HepG2 (cell line): ENCODE data around the gene CLEC16A. TPM values are rescaled to one million over a fixed set of nuclear protein-coding genes. Genes with fewer than 3 reads are reported as not detected.

Experiments
- ATAC-seq: fragments of 200-7000 bp; cut with Tn5 transposase; 3 replicates; pipeline ENCODE4 v1.9.1; 2020; ENCODE audit warnings: mild to moderate bottlenecking, moderate library complexity
- BruUV-seq: library from RNA; stranded (reverse); fragments of 400-500 nt; replicated peaks from 2 replicates; lab custom pipeline; 2021; lab: Mats Ljungman, UMichigan
- CTCF ChIA-PET: fragments of 300-600 bp; formaldehyde crosslinking; extraction: SDS; loops from one replicate; lab custom pipeline; 2021; ENCODE audit warnings: low total read pairs, inconsistent platforms, low intra/inter-chr PET ratio; lab: Yijun Ruan, JAX
- POLR2A ChIA-PET: fragments of 350-600 bp; sonication (Branson Sonifier 250); formaldehyde crosslinking; loops from one replicate; lab custom pipeline; 2020; ENCODE audit warnings: antibody characterized with exemption, inconsistent platforms; lab: Yijun Ruan, JAX
- DNase-seq: peaks from one replicate; pipeline ENCODE4 v3.0.0-alpha.2; 2015; ENCODE audit warnings: low spot score
- FAIRE-seq: peaks from 3 replicates; lab custom pipeline; 2011; peaks lifted over from hg19 to GRCh38; lab: Jason Lieb, UNC
- H2AFZ ChIP-seq: one replicate; pipeline ENCODE4 v1.6.1; 2011; ENCODE audit warnings: low read length, inconsistent platforms
- H3K27ac ChIP-seq: fragments of 300-600 bp; 3 replicates; pipeline ENCODE4 v1.8.0; 2011; ENCODE audit warnings: mixed run types, mild to moderate bottlenecking, mixed read lengths, low read length, inconsistent platforms; ENCODE audit not compliant: insufficient read depth; ENCODE audit errors: extremely low read length
- H3K27me3 ChIP-seq, 2 experiments: fragments of 200-600 bp in 1 of 2; 2 replicates in 1 of 2; 3 replicates in 1 of 2; pipeline versions ENCODE4 v1.6.0 to v1.8.0; 2011; ENCODE audit warnings: low read length in 2 of 2, mild to moderate bottlenecking in 2 of 2, moderate library complexity in 2 of 2, inconsistent platforms in 1 of 2; ENCODE audit not compliant: insufficient read depth in 2 of 2, control insufficient read depth in 1 of 2
- H3K36me3 ChIP-seq, 2 experiments: fragments of 200-600 bp in 1 of 2; replicated peaks in 1 of 2; 2 replicates in 1 of 2; 3 replicates in 1 of 2; pipeline versions ENCODE4 v1.5.1 to v1.8.0; 2011; ENCODE audit warnings: low read length in 2 of 2, inconsistent platforms in 1 of 2; ENCODE audit not compliant: insufficient read depth in 2 of 2, control insufficient read depth in 1 of 2
- H3K4me1 ChIP-seq: 2 replicates; pipeline ENCODE4 v1.5.1; 2012; ENCODE audit warnings: low read length, inconsistent platforms; ENCODE audit not compliant: insufficient read depth
- H3K4me2 ChIP-seq: 2 replicates; pipeline ENCODE4 v1.6.0; 2011; ENCODE audit warnings: low read depth, low read length, inconsistent platforms
- H3K4me3 ChIP-seq, 3 experiments: fragments of 200-600 bp in 1 of 3; sonication (generic), shearing (Covaris generic) in 1 of 3; replicated peaks in 1 of 3; 2 replicates each; pipeline ENCODE4 v1.5.1; 2011 to 2016; ENCODE audit warnings: low read length in 3 of 3, inconsistent platforms in 2 of 3, low read depth in 2 of 3, mild to moderate bottlenecking in 2 of 3, control low read depth in 1 of 3, mixed read lengths in 1 of 3; ENCODE audit not compliant: insufficient read depth in 1 of 3
- H3K79me2 ChIP-seq: one replicate; pipeline ENCODE4 v1.6.1; 2011; ENCODE audit warnings: low read length, inconsistent platforms; ENCODE audit not compliant: insufficient read depth
- H3K9ac ChIP-seq: 2 replicates; pipeline ENCODE4 v1.6.0; 2011; ENCODE audit warnings: mild to moderate bottlenecking, low read depth, low read length, inconsistent platforms; ENCODE audit not compliant: insufficient read depth
- H3K9me3 ChIP-seq: 2 replicates; pipeline ENCODE4 v1.5.1; 2012; ENCODE audit warnings: mild to moderate bottlenecking, low read length
- H4K20me1 ChIP-seq: 2 replicates; pipeline ENCODE4 v1.6.0; 2011; ENCODE audit warnings: inconsistent platforms, mild to moderate bottlenecking, low read length, moderate library complexity; ENCODE audit not compliant: insufficient read depth
- CTCF ChIP-seq: sonication (generic); formaldehyde crosslinking; IDR thresholded peaks from 2 replicates; pipeline ENCODE4 v1.5.0; 2020; ENCODE audit warnings: mild to moderate bottlenecking, missing genetic modification reagents, moderate library complexity
- GTF2F1 ChIP-seq: fragments of 150-350 bp; IDR thresholded peaks from 2 replicates; pipeline ENCODE4 v1.6.1; 2014; ENCODE audit warnings: low read length
- HIC2 ChIP-seq: sonication (generic); formaldehyde crosslinking; IDR thresholded peaks from 2 replicates; pipeline ENCODE4 v1.9.0; 2022; ENCODE audit warnings: low read depth, missing genetic modification reagents
- HMG20B ChIP-seq: conservative IDR thresholded peaks from 2 replicates; pipeline ENCODE4 v1.6.1; 2016; ENCODE audit warnings: missing genetic modification reagents, missing compliant biosample characterization
- HOXD1 ChIP-seq: sonication (generic); formaldehyde crosslinking; IDR thresholded peaks from 2 replicates; pipeline ENCODE4 v1.5.0; 2020; ENCODE audit warnings: missing genetic modification reagents
- KLF13 ChIP-seq: sonication (generic); formaldehyde crosslinking; IDR thresholded peaks from 2 replicates; pipeline ENCODE4 v1.4.0; 2020; ENCODE audit warnings: mild to moderate bottlenecking, missing genetic modification reagents
- MEF2D ChIP-seq: sonication (generic); formaldehyde crosslinking; IDR thresholded peaks from 2 replicates; pipeline ENCODE4 v1.5.1; 2020; ENCODE audit warnings: mild to moderate bottlenecking, missing genetic modification reagents
- NFKBIZ ChIP-seq: IDR thresholded peaks from 2 replicates; pipeline ENCODE4 v1.6.1; 2018; ENCODE audit warnings: missing genetic modification reagents, missing compliant biosample characterization
- PAX8 ChIP-seq: sonication (generic); formaldehyde crosslinking; IDR thresholded peaks from 2 replicates; pipeline ENCODE4 v1.8.0; 2022; ENCODE audit warnings: mild to moderate bottlenecking, missing genetic modification reagents, borderline replicate concordance
- SALL1 ChIP-seq: sonication (generic); formaldehyde crosslinking; IDR thresholded peaks from 2 replicates; pipeline ENCODE4 v1.8.0; 2022; ENCODE audit warnings: mild to moderate bottlenecking, missing genetic modification reagents
- SCMH1 ChIP-seq: sonication (generic); formaldehyde crosslinking; IDR thresholded peaks from 2 replicates; pipeline ENCODE4 v1.9.0; 2021; ENCODE audit warnings: missing genetic modification reagents, mild to moderate bottlenecking, borderline replicate concordance
- SMC3 ChIP-seq: IDR thresholded peaks from 2 replicates; pipeline ENCODE4 v1.6.1; 2011; ENCODE audit warnings: low read length, improper control_type of control experiment
- SNAPC2 ChIP-seq: sonication (generic); formaldehyde crosslinking; IDR thresholded peaks from 2 replicates; pipeline ENCODE4 v1.8.1; 2022; ENCODE audit warnings: mild to moderate bottlenecking, missing genetic modification reagents
- ZFP41 ChIP-seq: sonication (generic); formaldehyde crosslinking; IDR thresholded peaks from 2 replicates; pipeline ENCODE4 v1.4.0; 2020; ENCODE audit warnings: mild to moderate bottlenecking, missing genetic modification reagents, borderline replicate concordance
- ZNF264 ChIP-seq: sonication (generic); formaldehyde crosslinking; IDR thresholded peaks from 2 replicates; pipeline ENCODE4 v1.4.0; 2020; ENCODE audit warnings: missing genetic modification reagents
- ZNF329 ChIP-seq: sonication (generic); formaldehyde crosslinking; IDR thresholded peaks from 2 replicates; pipeline ENCODE4 v1.9.0; 2021; ENCODE audit warnings: low read depth, mild to moderate bottlenecking, missing genetic modification reagents
- ZNF567 ChIP-seq: sonication (generic); formaldehyde crosslinking; IDR thresholded peaks from 2 replicates; pipeline ENCODE4 v1.8.1; 2023; ENCODE audit warnings: mild to moderate bottlenecking, missing genetic modification reagents, borderline replicate concordance
- WGBS: methylation state at CpG from one replicate; pipeline ENCODE4 v1.1.6; 2017; ENCODE audit warnings: low lambda C conversion rate; 5-methylcytosine and 5-hydroxymethylcytosine counted together
- in situ Hi-C: cut with HindIII; loops from 2 replicates; pipeline ENCODE4 v1.10.0; 2017; ENCODE audit warnings: low pct_unique_long_range_greater_than_20kb; ENCODE audit not compliant: extremely low pct_ligation_motif_present
- intact Hi-C: fragments of 100-400 bp; cut with micrococcal nuclease; formaldehyde crosslinking; loops from one replicate; pipeline ENCODE4 v1.10.0; 2022; ENCODE audit not compliant: unreplicated experiment
- polyA plus RNA-seq, 8 experiments: library from polyadenylated mRNA; depleted of rRNA in 3 of 8; stranded (reverse) in 7 of 8; unstranded in 1 of 8; fragments of >200 nt; fragmentation: Illumina TruSeq in 4 of 8; extraction: Trizol in 4 of 8; gene quantifications; 2 replicates each; pipeline versions ENCODE4 v1.2.1 to v1.2.3, GENCODE V29; 2011 to 2016; ENCODE audit warnings: low read depth in 4 of 8, missing spikeins in 1 of 8, mixed read lengths in 1 of 8; ENCODE audit not compliant: insufficient read depth in 1 of 8
- total RNA-seq, 5 experiments: library from RNA; depleted of rRNA; stranded (reverse); fragments of >200 nt; fragmentation: Illumina TruSeq; extraction: Trizol; gene quantifications; 2 replicates each; pipeline ENCODE4 v1.2.3, GENCODE V29; 2016; ENCODE audit warnings: low read depth in 1 of 5
- TF ChIP-seq, protein P1 (sequence below): IDR thresholded peaks from 2 replicates; pipeline ENCODE4 v1.6.1; 2016; ENCODE audit warnings: control low read depth

CLEC16A gene
- total and polyA plus RNA-seq, 2 of the 13 experiments (the other 11 are each of a cell fraction or from before 2014, with no cell fraction given): 8.5 to 10.3 TPM

DNA sequence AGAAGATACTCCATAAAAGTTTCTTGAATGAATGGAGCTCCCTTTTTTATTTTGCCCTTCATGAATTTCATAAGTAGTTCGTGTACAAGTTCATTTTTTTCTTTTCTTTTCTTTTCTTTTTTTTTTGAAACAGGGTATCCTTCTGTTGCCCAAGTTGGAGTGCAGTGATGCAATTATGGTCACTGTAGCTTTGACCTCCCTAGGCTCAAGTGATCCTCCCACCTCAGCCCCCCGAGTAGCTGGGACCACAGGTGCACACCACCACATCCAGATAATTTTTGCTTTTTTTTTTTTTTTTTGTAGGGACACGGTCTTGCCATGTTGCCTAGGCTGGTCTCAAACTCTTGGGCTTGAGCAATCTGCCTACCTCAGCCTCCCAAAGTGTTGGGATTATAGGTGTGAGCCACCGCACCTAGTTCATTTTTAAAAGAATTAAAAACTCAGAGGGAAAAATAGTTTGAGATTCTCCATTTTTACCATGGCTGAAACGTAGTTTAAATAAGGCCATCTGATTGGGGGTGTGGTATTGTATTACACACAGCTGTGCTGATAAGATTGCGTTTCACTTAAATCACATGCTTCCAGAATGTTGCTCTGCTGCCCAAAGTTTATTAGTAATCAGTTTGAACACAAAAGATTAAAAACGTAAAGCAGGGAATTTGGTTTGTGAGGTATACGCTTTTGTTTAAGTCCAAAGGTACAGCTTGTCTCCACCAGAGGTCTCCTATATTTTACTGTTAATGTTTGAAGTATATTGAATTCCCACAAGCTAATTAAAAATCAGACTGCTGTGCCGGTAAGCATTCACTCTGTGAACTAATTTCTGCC, 157.5 kb downstream of the CLEC16A start (continued):
- TF ChIP-seq ZNF329 (CRISPR knock-in tag) (no peak), HMG20B (CRISPR knock-in tag) (no peak), NFKBIZ (CRISPR knock-in tag) (no peak), GTF2F1 (0 out of 2 replicates have a peak, but pooled peaks have one; percentile 12), SCMH1 (CRISPR knock-in tag) (no peak)

GRCh38 chr16:11102523-11102898, 158.1 kb downstream of the CLEC16A start:
- Histone ChIP-seq H3K36me3 (no peaks in the 10 kb centered on the region), H3K9me3 (no peaks in the 10 kb centered on the region), H4K20me1 (no peaks in the 10 kb centered on the region), H3K79me2 (no peaks in the 10 kb centered on the region), H3K27me3 (no peaks in the 10 kb centered on the region), H3K4me1 (peaks cover 37% of the 10 kb centered on the region), H3K4me3 (no peak overlapping the region), H3K4me2 (peak overlapping the region; percentile 40; the same call in 1 of the 2 replicates), H2AFZ (no peak overlapping the region), H3K27ac (no peak overlapping the region), H3K9ac (no peak overlapping the region)
- DNase-seq: no peak
- 45% methylated on average over 3 of the region's 3 CpGs for WGBS
- ChIA-PET POLR2A (interaction anchor here (2.1 kb wide), 1 partner anchor 153 kb away, joined by 10 read pairs; the partner anchor contains the start of gene SOCS1), CTCF (no interaction called here)
- in situ Hi-C loops (no loop called here), intact Hi-C loops (loop anchor here (2.0 kb wide), 1 partner anchor 254 kb away; no protein-coding TSS in a partner anchor)
- ATAC-seq: peak; percentile 23
- no peak for FAIRE-seq
- no TSS peak for BruUV-seq
- TF ChIP-seq, protein P1, sequence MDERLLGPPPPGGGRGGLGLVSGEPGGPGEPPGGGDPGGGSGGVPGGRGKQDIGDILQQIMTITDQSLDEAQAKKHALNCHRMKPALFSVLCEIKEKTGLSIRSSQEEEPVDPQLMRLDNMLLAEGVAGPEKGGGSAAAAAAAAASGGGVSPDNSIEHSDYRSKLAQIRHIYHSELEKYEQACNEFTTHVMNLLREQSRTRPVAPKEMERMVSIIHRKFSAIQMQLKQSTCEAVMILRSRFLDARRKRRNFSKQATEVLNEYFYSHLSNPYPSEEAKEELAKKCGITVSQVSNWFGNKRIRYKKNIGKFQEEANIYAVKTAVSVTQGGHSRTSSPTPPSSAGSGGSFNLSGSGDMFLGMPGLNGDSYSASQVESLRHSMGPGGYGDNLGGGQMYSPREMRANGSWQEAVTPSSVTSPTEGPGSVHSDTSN (CRISPR knock-in tag): 0 out of 2 replicates have a peak, but pooled peaks have one; percentile 22
- TF ChIP-seq SMC3 (0 out of 2 replicates have a peak, but pooled peaks have one; percentile 0), ZFP41 (0 out of 2 replicates have a peak, but pooled peaks have one; percentile 37), CTCF (CRISPR knock-in tag) (peak; percentile 8; the same call in 1 of the 2 replicates), MEF2D (CRISPR knock-in tag) (no peak), HOXD1 (no peak), SNAPC2 (peak; percentile 16; the same call in 1 of the 2 replicates), ZNF264 (peak; percentile 91), SALL1 (CRISPR knock-in tag) (0 out of 2 replicates have a peak, but pooled peaks have one; percentile 18), ZNF567 (CRISPR knock-in tag) (0 out of 2 replicates have a peak, but pooled peaks have one; percentile 49), GTF2F1 (0 out of 2 replicates have a peak, but pooled peaks have one; percentile 6), PAX8 (CRISPR knock-in tag) (no peak), HIC2 (no peak), KLF13 (CRISPR knock-in tag) (0 out of 2 replicates have a peak, but pooled peaks have one; percentile 52)
